HG03095 (cell line): ENCODE data around the gene MAST4.
"Not testable (repeated sequence)": the region's sequence is repeated elsewhere in the genome, so short reads cannot be mapped to it uniquely, and the experiment has no call there.

Source experiments
- ATAC-seq: cut with Tn5 transposase; IDR thresholded peaks from one replicate; pipeline ENCODE4 v1.9.1; 2021; ENCODE audit warnings: moderate library complexity; ENCODE audit not compliant: unreplicated experiment

Gene MAST4

DNA sequence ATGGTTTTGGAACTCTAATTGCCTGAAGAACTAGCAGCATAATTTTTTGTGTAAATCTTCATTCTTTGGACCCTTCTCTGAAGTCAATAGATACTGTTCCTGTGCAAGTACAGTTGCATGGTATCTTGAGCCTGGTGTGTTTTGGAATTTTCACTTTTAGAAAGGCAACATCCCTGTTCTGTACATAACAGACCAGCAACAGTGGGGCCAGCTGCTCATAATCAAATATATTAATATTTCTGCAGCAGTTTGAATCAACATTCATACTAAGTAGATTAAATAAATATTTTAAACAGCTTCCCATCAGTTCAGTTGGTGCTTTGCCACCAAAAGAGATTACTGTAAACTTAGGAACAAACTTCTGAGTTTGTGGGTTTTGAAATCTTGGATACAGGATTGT, 502.5 kb downstream of the MAST4 start:
- no peak for ATAC-seq

DNA sequence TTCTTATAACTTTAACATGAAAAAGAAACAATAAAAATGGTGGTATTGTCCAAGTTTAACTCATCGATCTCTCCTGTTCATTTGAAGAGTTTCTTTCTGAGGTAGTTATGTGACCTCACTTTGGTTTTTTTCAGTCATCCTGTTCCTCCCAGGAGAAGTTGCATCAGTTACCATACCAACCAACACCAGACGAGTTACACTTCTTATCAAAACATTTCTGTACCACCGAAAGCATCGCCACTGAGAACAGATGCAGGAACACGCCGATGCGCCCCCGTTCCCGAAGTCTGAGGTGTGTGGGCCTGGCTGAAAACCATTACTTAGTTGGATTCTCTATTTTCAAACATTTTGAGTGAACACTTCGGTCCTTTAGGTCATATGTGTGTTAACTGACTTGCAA, 504.1 kb downstream of the MAST4 start:
- no peak for ATAC-seq

DNA sequence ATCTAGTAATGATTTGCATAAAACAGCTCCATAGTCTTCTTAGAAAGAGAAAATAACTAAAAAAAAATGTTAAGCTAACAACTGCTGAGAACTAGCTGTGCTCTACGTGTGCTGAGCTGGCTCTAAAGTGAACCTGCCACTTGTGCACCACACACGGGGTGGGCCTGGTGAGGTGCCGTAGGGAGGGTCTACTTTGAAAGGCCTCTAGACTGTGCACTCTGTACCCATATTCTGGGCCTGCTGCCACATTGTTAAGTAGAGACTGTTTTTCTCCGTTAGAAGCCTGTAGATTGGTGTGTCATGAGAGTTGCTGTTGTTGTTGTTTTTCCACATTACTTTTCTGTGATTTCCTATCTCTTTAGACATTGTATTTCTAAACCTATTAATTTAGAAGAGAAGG, 506.5 kb downstream of the MAST4 start:
- ATAC-seq = no peak

GRCh38 chr5:67104859-67105258, 508.7 kb downstream of the MAST4 start:
- ATAC-seq = no peak

DNA sequence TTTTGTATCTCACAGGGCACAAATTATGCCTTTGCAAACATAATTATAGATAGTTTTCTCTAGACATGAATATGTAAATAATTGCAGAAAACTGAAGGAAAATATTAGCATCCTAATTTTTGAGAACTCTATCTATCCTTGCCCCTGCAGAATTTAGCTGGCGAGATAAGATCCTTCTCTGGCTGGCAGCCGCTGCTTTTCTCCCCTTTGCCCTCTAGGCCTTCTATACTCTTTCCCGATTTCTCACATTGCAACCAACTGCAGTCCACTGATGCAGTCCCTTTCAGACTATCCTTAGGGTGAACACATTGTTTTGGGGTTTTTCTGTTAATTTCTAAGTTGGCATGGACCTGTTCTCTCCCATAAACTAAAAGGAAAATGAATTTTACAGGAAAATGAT, 509.1 kb downstream of the MAST4 start:
- no peak for ATAC-seq

DNA sequence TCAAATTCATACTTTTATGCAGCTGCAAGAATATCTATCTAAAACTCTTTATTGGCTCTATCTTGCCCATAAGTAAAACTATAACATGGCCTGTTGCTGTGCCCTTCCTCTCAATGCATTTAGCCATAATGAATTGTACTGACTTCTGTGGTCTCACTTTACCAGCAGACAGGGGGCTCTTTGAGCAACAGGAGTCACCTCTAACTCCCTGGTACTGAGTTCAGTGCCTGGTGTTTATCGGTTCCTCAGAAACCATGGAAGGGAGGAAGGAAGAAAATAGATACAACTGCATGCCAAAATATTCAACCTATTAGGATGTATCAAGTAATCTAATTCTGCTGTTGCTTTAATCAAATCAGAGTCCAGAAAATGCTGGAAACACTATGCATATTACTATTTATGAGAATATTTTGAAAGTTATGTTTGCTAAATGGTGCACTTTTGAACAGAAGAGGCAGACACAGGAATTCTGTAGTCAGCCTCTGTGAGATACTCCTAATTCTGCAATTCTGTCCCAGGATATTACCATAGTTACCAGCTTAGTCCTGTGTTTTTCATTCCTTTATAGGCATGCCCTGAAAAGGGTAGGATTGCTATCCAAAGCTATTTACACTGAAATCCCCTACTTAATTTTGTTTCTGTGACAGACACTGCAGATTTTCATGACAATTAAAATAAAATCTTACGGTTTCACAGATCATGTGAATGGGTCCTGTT, 510.6 kb downstream of the MAST4 start:
- no peak for ATAC-seq

- ATAC-seq = no peak
These were observed 515.6 kb downstream of the MAST4 start for GRCh38 chr5:67111779-67112178.

- no peak for ATAC-seq
These were observed 519.1 kb downstream of the MAST4 start for GRCh38 chr5:67115246-67115645.

GRCh38 chr5:67115817-67116216, 519.6 kb downstream of the MAST4 start:
- no peak for ATAC-seq

- ATAC-seq = no peak
These were observed 521.9 kb downstream of the MAST4 start for GRCh38 chr5:67118050-67118620.

GRCh38 chr5:67119010-67119409, 522.8 kb downstream of the MAST4 start:
- no peak for ATAC-seq

- ATAC-seq = no peak
These were observed 523.8 kb downstream of the MAST4 start for GRCh38 chr5:67120032-67120431.

DNA sequence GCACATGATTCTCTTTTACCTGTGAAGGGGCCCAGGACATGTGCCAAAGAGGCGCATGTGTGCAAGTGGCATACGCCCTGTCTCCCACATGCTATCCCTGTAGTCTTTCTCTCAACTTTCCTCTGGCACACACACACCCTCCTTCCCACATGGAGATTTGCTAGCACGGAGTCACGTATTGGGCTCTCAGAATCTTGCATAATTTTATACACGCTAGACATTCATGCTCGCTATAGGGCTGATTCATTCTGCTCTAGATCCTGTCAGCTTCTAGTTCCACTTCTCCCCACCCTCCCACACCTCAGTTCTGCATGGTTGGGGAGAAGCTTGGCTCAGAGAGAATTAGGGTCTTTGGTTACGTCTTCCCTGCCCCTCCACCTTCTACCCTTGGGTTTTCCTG, 527.6 kb downstream of the MAST4 start:
- ATAC-seq = no peak

DNA sequence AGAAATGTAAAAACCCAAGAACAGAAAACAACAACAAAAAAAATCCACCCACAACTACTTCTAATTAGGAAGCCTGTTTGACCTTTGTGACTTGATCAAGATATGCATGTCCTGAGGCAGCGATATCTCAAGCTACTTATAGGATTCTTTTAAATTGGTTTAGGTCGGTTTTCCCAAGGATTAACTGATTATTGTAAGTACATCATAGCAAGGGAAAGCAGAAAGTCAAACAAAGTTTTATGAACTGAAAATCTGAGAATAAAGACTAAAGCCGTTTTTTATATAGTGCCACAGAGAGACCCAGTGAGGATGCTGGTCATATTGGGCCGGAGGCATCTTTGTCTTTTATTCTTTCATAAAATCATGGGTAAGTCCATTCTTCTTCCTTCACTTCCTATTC, 528.4 kb downstream of the MAST4 start:
- no peak for ATAC-seq

GRCh38 chr5:67127347-67127895, 531.2 kb downstream of the MAST4 start:
- ATAC-seq = not testable (repeated sequence)

GRCh38 chr5:67129768-67130167, 533.6 kb downstream of the MAST4 start:
- ATAC-seq = no peak

- ATAC-seq = no peak
These were observed 537.0 kb downstream of the MAST4 start for GRCh38 chr5:67133217-67133616.

- ATAC-seq = no peak
These were observed 537.6 kb downstream of the MAST4 start for GRCh38 chr5:67133776-67134175.

DNA sequence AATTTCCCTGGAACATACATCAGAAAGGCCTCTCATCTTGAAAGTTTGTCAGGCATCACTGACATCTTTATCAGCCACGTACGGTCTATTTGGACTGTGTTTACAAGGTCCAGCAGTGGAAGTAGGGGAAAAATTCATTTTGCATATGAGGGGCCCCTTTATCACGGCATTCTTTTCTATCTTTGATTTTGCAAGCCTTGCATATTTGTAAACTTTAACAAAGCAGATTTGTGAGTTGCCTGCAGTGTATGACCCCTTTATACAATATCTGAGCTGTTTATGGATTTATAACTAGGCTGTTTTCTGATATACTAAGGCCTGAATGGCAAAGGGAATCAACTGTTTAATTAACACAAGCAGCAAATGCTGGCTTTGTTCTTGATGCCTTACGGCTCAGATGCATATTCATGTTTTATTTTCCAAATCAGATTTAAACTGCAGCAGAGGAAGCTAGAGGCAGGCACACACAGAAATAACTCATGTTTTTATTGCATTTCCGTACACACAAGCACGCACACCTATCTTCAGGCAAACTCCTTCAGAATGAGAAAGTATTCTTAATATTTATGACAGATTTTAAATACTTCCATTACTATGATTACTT, 539.3 kb downstream of the MAST4 start:
- ATAC-seq = no peak

GRCh38 chr5:67139030-67139429, 542.8 kb downstream of the MAST4 start:
- ATAC-seq = no peak

DNA sequence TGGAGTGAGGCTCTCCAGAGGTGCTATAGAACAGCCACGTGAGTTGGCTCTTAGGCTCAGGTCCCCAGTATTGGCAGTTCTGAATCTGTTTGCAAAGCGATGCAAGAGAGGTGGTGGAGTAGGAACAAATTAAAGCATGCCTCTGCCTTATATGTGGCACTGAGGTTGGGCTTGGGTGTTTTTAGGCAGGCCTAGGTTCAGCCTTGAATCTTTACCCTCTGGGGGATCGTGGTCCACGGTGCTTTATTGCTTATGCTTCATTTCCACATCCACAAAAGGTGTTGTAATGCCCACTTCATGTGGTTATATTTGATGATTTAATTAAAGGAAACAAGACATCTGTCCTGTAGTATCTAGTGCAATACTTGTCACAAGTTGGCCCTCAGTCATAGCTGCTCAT, 544.2 kb downstream of the MAST4 start:
- no peak for ATAC-seq

DNA sequence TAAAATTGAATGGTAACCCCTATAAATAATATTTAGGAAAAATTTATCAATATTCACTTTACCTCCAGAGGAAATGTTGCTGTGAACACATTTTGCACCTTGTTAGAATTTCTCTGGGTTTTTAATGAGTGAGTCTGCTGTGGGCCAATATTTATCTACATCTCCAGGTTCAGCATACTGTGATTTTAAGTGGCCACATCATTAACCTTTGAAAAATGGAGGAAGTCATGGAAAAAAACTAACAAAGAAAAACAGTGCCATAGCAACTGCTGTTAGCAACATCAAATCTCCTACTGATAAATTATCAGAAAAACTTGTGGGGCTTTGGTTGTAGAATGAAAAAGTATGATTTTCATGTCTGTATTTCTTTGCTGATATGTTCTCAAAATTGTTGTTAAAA, 545.5 kb downstream of the MAST4 start:
- no peak for ATAC-seq
